IPS DF 19.7 (cell line): ENCODE measurements around the gene IGFLR1.

ENCODE experiments used
- DNase-seq: peaks from one replicate; pipeline ENCODE4 v3.0.0-alpha.2; 2013; ENCODE audit warnings: low read depth, low spot score

The IGFLR1 gene

DNA sequence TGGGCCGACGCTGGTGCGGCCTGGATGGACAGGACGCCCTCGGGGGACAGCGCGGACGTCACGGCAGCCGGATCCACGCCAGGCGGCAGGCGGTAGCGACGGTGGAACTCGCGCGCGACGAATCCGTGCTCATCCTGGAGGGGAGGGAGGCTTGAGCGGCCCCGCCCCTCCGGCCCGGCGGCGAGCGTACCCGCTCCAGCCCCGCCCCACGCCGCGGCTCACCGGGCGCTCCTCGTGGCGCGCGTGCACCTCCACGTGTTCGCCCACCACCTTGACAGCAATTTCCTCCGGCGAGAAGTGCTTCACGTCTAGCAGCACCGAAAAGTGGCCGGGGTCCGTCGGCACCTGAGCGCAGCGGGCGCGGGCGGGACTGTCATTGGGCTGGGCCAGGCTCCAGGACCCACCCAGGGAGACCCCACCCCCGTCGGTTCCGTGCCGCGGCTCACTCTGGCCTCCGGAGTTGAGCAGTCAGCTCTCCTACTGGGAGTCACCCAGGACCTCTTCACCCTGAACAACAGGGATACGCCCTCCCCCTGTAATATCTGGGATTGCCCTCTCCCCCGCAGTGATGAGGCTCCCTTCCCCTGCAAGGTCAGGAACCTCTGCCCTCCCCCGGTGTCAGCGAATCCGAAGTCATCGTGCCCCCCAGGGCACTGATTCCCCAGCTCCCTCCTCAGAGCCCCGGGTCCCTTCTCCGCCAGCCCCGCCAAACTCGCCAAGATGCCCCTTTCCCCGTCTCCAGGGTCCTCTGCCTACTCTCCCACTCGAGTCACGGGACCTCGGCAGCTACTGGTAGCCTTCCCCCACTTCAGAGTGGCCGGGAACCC is 13.5 kb upstream of the IGFLR1 start:
- DNase-seq: no peak

DNA sequence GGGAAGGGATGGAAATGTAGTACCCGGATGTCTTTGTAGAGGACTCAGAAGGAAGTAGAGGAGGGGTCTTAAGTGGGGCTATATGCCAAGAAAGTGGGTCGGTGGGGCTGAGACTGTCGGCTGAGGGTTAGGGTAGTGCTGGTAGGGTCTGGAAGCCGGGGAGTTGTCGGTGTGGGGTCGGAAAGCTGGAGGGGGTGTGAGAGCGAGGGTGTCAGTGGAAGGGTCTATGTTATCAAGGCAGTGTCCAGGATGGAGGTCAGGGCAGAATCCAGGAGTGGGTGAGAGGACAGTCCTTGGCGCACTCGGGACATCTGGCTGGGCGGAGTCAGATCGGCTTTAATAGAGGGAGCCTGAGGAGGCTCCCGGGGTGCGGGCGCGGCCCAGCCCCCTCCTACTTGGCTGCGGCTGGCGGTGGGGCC is 12.9 kb upstream of the IGFLR1 start:
- DNase-seq: no peak

DNA sequence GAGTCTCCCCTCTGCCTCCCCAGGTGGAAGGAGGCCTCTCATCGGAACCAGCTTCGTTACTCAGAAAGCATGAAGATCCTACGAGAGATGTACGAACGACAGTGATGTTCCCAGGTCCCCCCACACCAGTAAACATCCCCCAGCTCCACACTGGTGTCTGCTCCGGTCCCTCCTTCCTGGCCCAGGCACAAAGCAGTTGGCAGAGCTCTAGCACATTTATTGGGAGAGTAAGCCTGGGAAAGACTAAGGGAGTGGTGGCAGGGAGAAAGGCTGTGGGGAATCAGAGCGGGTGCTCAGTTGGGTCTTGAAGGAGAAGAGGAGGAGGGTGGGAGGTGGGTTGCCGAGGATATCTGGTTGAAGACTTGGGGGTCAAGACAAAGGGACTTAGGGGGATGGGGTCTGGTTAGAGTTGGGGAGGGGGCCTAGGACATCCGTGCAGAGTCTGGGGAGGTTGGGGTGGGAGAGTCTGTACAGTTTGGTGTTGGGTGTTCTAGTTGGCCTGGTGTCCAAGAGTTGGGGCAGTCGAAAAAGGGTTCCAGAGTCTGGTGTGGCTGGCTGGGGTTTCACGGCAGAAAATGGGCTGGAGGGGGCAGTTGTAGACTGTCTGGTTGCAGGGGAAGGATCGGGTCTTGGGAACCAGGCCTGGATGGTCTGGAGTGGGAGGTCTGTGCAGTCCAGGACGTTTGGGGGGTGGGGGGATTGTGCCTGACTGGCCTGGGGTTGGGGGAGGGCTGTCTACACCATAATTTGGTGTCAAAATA is 12.3 kb upstream of the IGFLR1 start:
- DNase-seq: no peak

DNA sequence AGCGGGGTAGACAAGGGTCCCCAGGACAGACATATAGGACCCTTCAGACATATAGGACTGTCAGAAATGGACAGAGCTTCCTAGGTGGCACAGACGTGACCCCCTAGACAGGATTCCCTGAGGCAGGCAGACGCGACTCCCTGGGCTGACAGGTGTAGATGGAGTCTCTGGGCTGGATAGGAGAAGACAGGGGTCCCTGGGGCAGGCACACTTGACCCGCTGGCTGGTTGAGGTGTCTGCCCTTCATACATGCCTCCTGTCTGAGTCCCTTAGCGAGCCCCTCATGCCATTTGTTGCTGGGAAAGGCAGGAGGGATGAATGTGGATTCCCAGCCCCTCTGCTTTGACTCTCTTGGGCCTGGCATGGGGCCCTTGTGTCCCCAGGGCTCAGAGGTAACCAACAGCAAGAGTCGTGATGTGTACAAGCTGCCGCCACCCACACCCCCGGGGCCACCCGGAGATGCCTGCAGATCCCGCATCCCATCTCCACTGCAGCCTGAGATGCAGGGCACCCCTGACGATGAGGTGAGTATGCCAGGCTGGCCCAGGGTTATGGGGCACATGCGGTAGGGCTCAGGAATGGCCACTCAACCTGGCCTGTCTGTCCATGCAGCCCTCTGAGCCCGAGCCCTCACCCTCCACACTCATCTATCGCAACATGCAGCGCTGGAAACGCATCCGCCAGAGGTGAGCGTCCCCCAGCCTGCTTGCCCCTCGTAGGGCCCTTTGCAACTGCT is 11.6 kb upstream of the IGFLR1 start:
- DNase-seq: no peak

DNA sequence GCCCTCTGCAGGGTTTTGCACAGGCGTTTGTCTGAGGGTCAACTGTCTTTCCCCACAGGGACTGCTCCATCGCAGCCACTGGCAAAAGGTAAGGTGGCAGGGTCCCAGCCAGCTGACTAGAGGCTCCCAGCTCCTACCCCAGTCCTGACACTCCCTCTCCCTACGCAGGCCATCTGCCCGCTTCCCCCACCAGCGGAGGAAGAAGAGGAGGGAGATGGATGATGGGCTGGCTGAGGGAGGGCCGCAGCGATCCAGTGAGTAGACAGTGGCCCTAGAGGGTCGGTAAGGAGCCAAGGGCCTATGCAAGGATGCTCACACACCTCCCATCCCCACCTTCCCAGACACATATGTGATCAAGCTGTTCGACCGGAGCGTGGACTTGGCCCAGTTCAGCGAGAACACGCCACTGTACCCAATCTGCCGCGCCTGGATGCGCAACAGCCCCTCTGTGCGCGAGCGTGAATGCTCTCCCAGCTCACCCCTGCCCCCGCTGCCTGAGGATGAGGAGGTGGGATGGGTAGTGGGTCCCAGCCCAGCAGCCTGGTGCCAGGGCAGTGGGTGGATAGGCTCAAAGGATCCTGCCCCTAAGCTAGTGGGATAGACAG is 10.6 kb upstream of the IGFLR1 start:
- no peak for DNase-seq

DNA sequence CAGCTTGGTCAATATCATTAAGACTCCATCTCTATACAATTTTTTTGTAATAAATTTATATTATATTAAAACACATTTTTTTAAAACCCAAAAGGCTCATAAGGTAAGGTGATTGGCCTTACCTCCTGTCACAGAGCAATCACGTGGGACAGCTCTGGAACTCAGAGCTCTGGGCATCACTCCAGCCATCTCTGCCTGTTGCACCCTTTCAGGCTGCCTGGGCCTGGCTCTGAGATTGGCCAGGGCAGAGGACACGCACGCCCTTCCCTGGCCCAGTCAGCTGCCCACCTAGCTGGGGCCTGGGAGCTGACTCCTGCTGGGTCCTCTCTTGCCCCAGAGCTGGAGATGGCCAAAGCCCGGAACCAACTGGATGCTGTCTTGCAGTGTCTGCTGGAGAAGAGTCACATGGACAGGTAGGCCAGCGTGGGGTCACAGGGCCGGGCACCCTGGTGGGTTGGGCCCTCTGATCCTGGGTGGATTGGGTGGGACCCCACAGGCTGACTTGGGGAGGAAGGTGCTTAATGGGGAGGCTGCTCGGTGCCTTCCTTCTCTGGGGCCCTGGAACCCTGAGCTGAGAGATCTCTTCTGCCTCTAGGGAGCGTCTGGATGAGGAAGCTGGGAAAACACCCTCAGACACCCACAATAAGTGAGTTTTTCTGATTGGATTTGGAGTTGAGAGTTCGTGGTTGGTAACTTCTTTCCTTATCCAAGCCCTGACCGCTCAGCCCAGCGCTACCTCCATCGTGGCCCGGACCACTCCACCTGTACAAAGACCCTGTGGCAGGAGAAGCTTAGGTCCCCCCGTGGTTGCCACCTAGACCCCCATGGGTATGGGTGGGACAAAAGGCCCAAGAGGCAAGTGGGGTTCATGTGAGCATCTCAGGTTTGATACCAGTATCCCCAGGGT is 9.8 kb upstream of the IGFLR1 start:
- DNase-seq: no peak

DNA sequence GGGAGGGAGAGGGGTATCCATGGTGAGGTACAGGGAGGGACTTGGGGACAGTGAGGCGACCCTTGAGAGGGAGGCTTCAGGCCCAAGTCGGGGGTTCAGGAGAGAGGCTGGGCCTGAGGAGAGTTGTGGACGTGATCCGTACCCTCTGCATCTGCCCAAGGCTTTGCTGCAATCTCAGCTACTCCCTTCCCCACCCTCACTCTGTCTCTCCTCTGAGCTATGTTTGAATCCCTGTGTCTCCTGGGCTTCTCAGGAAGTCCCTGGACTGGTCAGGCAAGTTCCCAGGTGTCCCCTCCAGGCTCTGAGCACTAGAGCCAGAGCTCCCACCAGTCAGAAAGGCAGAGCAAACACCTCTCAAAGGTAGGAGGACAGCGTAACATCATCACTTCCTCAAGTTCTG is 7.9 kb upstream of the IGFLR1 start:
- DNase-seq: no peak

DNA sequence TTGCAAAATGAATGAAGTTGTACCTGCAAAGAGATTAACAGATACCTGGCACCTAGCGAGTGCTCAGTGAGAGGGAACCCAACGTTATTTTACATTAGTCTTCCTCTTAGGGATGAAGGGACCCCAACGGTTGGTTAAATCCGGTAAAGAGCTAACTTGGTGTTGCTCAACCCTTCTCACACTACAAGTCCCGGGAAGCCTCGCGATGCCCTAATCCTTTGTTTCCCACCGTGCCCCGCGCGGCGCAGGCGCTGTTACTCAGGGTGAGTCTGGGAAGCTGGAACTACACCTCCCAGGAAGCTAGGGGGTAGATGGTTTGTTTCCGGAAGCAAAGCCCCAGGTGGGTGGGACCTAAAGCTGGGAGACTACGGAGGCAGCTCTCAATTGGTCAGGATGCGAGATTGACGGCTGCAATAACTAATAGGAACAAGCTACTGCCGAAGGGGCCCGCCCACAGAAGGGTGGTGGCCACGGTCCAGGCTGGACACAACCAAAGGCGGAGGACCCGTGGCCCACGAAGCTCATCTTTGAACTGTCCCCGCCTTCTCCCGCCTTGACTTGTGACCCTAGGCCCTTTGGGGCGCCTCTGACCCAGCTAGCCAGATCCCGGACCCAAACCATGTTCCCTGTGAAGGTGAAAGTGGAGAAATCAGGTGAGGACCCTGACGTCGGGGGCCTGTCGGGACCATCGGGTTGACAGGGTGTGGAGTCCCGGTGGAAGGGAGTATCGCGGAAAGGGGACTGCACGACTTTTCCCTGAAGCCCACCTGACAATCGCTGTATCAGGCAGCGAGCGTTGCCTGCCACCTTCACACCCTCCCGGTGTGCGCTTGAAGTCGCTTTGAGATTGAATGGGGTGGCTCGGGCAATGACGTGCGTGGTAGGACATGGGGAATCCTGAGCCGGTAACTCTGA is 6.1 kb upstream of the IGFLR1 start, which contains the start of gene LIN37:
Gene LIN37, plus strand, starts transcription at position 471 of the 915 bp plus-strand sequence. Its CDS starts 149 bp downstream, at position 620.
- peak; percentile 97 for DNase-seq

DNA sequence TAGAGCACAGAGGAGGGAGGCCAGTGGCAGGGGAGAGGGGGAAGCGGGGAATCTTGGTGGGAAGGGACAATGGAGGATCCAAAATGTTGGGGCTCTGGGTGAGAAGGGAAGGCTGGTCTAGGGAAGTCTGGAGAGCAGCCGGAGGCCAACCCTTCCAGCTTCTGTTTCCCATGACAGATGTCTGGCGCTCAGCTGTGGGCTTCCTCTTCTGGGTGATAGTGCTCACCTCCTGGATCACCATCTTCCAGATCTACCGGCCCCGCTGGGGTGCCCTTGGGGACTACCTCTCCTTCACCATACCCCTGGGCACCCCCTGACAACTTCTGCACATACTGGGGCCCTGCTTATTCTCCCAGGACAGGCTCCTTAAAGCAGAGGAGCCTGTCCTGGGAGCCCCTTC is 4.3 kb upstream of the IGFLR1 start:
- no peak for DNase-seq

DNA sequence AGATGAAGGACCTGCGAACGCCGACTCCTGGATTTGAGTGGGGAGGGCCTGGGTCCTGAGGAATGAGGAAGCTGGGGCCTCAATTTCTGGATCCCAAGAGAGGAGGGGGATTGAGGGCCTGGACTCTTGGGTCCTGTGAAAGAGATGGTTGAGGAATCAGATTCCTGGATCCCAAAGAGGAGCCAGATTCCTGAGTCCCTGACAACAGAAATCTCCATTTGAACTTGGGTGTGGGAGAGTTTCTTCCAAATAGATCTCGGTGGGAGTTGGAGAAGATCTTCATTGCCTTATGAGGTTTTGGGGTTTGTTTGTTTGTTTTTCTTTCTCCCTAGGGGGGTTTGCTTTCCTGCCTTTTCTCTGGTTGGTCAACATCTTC is 3.8 kb upstream of the IGFLR1 start:
- DNase-seq: no peak

DNA sequence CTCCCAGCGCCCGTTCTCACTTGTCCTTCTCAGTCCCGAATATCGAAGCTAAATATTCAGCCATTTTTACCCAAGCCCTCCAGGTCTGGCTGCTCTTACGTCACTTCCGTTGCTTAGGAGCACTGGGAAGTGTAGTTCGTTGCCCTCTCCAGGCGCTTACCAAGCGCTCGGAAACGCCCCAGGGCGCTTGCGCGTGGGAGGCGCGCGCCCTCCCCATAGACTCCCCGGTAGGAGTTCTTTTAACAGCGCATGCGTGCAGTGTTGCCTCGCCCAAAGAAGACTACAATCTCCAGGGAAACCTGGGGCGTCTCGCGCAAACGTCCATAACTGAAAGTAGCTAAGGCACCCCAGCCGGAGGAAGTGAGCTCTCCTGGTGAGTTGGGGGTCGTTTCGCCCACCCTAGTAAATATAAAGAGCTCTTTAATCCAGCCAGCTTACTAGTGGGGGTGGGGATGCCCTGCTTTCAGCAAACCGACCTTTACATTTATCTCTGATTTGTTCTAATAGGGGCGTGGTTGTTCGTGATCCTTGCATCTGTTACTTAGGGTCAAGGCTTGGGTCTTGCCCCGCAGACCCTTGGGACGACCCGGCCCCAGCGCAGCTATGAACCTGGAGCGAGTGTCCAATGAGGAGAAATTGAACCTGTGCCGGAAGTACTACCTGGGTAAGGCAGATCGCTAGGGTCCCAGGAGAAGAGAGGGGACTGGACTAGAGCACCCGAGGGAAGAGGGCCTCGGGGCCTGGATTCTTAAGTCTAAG is 3.3 kb upstream of the IGFLR1 start, which contains the start of the genes PSENEN and U2AF1L4:
Gene PSENEN, plus strand, starts transcription at position 324 of the 759 bp plus-strand sequence. Its CDS starts 280 bp downstream, at position 604.
Gene U2AF1L4, minus strand, starts transcription at position 91 of the 759 bp plus-strand sequence. Its CDS starts 27 bp downstream, at position 64.
- peak; percentile 98 for DNase-seq

DNA sequence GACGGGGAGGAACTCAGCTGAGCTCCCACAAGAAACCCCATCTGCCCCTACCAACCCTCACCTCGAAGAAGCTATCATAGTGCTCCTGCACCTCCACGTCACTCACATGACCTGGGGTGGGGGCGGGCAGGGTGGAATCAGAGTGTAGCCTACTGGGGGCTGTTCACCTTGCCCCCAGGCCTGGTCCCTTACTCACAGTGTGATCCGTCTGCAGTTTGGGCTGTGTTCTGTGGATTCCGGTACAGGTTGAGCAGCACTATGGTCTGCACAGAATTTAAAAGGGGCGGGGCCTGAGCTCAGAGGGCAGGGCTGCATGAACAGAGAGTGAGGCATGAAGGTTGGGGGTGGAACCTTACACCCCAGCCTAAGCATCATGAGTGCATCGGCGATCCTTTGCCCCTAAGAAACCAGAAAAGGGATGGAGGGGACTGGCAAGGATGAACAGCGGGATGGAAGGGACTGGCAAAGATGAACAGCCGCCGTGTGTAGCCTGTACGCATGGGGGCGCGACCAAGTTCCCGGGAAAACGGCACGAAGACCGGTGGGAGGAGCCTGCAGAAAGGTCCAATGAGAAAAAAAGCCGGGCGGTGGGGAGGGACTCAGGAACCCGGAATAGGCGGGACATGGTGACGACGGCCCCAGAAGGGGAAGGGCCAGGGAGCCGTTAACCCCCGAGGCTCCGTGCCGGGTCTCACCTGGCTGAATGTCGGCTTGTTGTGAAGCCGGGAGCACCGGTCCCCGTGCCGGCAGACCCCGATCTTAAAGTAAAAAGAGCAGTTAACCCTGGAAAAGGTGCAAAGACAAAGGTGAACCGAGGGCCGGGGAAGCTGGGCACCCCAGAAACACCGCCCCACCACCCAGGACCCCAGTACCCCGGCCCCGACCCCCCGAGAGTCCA is 2.4 kb upstream of the IGFLR1 start:
- DNase-seq: no peak

DNA sequence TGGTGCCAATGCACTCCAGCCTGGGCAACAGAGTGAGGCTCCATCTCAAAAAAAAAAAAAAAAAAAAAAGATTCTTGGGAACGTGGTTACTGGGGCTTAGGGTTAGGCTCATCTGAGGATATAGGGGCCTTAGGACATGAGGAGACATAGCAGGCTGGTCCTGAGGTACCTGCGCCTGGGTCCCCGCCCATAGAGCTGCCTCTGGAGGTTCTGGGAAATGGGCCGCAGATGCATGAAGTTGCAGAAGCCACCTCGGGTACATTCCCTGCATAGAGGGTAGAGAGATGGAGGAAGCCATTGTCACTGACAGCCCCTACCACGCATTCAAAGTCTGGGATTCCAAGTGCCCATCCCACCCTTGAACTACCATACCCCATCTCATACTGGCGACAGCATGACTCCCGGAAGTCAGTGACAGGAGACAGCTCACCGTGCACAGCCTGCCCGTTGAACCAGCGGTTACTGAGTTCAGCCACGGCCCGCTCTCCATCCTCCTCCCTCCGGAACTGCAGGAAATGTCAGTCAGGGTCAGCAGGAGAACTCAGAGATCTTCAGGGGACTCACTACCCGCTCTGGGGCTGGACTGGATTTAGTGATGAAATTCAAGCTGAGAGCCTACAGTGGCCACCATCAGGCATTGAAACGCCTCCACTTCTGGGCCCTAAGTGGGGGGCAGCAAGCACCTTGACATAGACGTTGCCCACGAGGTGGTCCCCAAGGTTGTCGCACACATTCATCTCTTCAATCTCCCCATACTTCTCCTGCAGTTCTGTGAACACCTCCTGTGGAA is 1.6 kb upstream of the IGFLR1 start:
- no peak for DNase-seq

DNA sequence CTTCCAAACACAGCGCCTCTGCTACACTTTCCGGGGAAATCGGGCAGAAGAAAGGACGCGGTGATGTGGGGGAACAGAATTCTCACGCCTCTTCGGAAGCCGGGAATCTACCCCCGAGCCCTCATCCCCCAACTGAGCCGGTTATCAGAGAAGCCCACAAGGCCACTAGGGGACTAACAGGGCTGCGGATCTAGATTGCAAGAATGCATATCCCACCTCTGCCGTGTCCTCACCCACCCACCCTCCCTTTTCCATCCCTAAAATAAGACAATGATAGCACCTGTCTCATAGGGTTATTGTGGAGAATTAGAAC is 1.1 kb downstream of the IGFLR1 start:
- no peak for DNase-seq

DNA sequence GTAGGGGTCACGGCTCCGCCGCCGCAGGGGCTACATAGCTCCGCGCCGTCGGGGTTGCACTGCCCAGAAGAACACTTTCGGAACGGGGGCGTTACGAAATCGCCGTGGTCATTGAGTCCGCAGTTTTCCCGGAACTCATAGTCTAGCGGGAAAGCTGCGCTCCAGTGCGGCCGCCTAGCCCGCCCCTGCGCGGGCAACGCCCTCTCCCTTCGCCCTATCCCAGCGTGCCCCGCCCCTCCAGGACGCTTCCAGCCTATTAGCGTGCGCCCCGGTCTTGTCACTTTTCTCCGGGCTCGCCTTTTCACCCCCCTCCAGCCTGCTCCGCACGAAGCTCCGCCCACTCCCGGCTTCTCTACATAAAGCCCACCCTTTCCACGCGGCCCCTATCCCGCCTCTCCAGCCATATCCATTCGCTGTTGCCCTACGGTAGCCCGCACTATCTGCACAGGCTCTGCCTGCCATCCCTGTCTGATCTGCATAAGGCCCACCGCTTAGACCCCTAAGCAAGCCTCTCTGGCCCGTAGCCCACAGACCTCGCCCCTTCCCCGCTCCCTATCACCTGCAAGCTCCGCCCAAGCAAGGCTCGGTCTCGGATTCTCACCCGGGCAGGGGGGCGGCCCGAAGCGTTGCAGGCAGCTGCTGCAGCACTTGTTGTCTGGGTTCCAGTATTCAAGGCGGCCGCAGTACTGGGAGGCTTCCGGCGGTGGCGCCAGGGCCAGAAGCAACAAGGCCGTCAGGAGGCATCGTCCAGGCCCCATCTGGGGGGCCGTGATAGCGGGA is 1.6 kb downstream of the IGFLR1 start:
- DNase-seq: no peak

DNA sequence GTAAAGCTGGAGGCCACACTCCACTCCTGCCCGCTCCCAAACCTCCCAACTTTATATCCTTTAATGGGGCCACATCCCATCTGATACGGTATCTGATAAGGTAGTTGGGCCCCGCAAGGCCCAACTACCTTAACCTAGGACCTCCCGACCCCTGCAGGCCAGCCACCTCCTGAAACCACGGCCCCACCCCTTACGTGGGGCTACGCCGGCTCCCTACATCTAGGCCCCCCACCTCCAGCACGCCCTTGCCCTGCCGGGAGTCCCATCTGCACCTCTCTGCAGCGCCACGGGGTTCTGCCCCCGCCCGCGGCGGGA is 2.2 kb downstream of the IGFLR1 start:
- DNase-seq: no peak
